MV-4-11 (cell line): ENCODE results near the gene SSX2IP.
"Not testable (repeated sequence)": the region's sequence is repeated elsewhere in the genome, so short reads cannot be mapped to it uniquely, and the experiment has no call there.

Experiments used
- DNase-seq: peaks from one replicate; lab custom pipeline; 2025; lab: John Stamatoyannopoulos, UW

SSX2IP gene

DNA sequence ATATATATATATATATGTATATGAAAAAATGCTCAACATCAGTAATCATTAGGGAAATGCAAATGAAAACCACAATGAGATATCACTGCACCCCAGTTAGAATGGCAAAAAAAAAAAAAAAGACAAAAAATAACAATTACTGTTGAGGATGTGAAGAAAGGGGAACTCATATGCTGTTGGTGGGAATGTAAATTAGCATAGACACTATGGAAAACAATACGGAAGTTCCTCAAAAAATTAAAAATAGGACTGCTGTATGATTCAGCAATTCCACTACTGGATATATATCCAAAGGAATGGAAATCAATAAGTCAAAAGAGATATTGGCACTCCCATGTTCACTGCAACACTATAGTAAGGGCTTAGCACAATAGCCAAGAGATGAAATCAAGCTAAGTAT is 74.5 kb downstream of the SSX2IP start:
- DNase-seq = peak; percentile 29

DNA sequence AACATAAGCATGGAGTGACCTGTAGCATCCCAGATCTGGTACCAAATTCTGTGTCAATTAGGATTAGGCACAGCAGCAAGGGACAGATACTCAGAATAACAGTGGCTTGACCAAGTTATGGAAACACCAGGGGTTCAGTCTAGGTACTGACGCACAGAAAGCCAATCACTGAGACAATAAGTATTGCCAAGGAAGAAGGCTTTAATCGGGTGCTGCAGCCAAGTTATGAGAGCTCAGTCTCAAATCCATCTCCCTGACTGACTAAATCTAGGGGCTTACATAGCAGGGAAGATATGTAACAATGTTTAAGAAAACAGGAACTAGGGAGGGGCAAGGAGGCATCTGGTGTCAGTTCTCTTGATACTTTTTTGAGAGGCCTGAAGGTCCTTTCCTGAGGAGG is 76.4 kb downstream of the SSX2IP start:
- DNase-seq = no peak

DNA sequence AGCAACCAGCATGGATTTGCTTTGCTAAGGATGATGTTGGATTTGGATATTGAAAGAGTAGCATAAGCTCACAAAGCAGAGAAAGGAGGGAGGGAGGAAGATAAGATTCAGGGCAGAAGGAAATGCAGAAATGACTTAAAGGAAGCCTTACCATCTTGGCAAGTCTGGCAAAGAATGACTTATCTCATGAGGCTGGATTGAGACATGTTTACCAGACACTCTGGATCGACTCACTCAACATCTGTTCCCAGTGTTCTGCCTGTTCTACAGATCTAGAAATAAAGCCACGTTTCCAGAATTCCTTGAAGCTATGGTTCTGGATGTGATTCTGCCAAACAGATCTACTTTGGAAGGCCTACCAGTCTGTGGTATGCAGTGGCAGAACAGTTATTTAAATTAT is 77.2 kb downstream of the SSX2IP start:
- DNase-seq = no peak

DNA sequence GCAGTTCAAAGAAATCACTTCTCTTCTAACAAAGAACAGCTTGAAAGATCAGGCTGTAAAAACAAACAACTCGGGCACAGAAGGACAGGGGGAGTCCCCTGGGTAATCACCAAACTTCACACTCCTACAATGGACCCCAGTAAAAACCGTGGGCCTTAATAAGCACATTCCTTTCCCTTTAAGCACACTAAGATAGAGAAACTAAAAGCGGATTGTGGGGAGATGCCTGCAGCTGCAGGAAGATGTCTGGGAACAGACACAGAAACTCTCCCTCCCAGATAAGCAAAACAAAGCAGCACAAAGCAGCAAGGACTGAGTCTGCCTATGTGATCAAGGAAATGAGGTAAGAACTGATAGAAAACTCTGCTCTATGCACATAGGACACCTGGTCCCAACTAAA is 78.5 kb downstream of the SSX2IP start:
- DNase-seq = no peak

DNA sequence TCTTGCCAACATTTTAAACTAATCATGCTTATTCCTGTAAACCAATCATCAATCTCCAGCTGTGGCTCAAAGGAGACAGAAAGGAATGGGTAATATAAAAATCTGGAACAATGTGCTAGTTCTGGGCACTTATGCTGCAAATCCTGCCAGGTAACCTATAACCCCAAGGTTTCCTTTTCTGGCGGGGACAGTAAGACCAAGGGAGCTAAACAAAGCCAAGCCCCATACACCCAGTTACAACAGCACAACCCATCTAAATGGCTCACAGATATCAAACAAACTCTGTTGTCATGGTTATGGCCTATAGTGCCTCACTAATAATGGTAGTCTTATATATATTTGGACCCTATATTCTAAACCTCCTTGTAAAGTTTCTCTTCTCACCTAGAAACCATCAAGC is 79.2 kb downstream of the SSX2IP start:
- no peak for DNase-seq

DNA sequence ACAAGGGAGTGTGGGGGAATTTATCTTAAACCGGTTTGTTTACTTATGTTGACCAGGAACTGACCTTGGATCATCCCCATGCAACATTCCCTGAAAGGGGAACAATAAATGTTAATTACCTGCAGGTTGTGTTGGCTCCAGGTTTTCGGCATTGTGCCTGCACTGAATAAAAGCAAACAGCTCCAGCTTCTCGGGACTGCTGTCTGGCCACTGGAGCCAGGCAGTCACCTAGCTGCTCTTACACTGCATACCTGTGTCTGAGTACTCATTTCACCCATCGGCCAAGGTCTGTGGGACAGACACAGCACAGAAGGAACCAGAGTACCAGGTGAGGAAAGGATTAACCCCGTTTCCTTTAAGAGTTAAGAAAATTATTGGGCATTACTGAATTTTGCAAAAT is 83.3 kb downstream of the SSX2IP start:
- no peak for DNase-seq

DNA sequence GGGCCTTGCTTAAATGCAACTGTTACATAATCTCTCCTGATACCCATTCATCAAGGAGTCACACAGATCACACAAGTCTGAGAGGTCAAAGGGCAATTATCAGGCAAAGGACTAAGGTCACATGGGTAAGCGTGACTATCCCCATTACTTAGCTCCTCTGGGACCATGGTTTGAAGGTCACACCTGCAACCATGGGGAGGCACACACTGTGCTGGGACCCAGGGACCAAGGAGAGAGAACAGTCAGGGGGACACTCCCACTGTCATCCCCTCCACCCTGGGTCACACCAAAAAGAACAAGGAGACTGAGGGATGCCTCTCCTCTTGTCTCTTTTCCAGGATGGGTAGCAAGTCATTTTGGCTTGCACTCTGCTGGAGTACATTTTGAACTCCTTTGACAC is 85.1 kb downstream of the SSX2IP start:
- no peak for DNase-seq

DNA sequence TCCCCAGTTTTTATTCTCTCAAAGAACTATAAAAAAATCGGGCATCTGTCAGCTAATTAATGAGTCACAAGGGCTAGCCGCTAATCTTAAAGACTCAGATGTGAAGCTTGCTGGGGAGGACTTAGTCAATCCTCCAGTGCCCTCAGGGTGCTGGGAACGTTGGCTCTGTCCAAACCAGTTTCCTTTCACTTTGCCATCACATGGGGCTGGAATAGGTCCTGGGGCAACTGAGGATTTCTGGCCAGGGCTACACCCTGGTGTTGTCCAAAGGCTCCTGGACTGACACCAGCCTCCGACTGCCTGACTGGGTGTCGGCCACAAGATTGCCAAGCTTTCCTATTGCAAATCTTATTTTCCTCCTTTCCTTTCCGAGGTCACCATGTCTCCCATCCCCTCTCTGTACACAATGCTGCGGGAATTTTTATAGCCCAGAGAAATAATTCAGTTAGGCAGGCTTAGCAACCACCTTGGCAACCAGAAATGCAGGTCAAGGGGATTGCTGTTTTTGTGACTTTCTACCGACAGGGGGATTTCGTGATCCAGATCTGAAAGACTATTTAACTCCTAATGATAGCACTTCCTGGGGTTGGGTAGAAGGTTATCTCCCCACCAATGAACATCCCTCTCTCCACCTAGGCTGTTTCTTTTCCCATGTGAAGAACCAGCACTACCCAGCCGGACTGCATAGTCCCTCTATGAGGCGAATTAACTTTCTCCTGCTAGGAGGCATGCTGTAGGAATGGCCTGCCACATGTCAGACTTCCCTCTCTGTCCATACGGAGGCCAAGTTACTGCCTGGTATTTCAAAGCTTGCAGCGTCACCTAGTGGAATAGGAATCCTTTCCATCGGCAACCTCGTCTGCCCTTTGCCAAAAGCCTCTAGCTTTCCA is 86.1 kb downstream of the SSX2IP start:
- no peak for DNase-seq

DNA sequence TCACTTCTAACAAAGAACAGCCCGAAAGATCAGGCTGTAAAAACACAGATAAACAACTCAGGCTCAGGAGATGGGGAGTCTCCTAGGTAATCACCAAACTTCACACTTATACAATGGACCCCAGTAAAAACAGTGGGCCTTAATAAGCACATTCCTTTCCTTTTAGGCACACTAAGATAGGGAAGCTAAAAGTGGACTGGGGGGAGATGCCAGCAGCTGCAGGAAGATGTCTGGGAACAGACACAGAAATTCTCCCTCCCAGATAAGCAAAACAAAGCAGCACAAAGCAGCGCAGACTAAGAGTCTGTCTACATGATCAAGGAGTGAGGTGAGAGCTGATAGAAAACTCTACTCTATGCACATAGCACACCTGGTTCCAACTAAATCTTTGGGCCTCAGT is 87.0 kb downstream of the SSX2IP start:
- no peak for DNase-seq

DNA sequence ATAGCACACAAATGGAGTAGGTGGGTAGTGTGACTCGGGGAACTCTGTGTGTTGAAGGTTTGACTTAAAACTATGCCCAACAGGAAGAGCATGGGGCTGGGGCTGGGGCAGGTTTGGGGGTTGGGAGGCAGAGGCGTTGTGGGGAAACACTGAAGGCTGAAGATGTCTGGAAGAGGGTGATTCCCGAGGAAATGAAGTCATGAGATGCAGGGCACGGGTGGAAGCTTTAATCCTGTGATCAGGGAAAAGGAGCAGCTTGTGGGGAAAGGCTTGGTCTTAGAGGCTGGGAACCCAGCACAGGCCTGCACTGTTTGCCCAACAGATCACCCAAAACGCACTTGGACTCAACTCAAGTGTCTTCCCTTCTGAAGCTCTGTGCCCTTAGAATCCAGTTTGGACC is 89.5 kb downstream of the SSX2IP start:
- DNase-seq = no peak

DNA sequence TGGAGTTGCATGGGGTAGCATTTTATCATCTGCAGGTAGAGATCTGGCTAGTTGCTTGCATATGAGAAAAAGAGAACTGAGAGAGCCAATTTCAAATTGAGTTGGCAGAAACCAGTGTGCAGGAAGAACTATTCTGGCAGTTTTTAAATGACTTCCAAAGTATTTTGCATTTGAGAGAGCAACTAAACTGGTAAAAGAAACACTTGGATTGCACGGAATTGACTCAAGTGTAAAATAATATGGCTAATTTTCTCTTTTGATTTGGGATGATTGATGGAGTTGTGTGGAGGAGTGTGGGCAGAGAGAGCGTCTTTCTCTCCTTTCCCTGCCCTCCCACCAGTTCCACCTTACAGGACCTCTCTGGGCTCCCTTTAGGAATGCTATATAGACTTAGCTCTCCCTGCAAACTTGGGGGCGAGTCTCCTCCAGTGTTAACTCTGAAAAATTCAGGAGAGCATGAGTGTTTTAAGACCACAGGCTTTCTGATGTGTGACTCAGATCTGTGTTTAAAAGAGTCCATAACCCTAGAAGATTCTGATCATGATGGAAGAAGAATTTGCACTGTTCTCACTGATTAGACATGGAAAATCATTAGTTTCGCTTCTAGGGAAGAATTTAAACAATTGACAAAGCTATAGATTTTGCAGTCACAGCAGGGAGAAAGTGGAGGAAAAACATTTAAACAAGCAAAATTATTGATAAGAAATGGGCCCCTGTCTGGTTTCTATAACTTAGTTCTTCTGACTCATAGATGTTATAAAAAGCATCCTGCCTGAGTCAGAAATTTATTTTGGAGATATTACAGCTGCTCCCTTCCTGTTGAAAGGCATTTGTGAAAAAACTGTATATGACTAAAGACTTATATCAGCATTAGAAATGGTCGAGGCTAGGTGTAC is 91.2 kb downstream of the SSX2IP start:
- DNase-seq = peak; percentile 31

DNA sequence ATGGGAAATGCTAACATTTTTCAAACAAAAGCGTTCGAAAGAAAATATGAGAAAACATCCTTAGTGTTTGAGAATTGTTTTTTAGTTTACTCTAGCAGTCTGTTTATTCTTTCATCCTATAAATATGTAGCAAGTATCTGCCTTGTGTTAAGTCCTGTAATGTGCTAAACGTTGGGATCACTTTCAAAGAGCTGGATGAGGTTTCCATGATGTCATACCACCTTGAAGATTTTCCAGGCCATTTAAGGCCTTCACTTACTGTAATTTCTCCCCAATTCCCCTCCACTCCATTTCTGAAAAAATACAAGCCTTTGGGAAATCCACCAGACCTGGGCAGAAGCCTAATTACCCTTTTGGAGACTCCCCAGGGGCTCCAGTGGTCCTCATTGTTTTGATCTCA is 91.8 kb downstream of the SSX2IP start:
- no peak for DNase-seq

DNA sequence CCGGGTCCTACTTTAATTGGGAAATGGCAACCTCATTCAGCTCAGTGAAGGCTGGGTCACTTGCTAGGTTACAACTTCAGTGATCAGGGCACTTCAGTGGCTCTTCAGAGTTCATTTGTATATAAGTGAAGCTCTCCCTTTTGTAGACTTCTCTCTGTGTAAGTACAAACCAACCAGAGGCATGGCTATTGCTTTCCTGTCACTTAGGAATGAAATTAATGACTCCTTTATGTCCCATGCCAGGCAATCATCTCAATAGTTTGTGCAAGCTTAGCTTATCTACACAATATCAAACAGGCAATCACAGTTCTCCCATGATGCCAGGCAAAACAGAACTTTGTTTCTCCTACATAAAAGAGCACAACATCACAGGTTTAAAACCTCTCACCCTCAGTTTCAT is 93.2 kb downstream of the SSX2IP start:
- DNase-seq = no peak

DNA sequence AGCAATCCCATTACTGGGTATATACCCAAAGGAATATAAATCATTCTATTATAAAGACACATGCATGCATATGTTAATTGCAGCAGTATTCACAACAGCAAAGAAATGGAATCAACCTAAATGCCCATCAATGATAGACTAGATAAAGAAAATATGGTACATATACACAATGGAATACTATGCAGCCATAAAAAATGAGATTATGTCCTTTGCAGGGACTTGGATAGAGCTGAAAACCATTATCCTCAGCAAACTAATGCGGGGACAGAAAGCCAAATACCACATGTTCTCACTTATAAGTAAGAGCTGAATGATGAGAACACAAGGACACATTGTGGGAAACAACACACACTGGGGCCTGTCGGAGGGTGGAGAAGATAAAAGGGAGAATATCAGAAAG is 95.3 kb downstream of the SSX2IP start:
- DNase-seq = not testable (repeated sequence)
